NCI-H2081 (cell line): ENCODE results near the gene ST6GALNAC2.

Experiments used
- DNase-seq, 2 experiments: peaks; one replicate each; lab custom pipeline; 2025; lab: John Stamatoyannopoulos, UW

ST6GALNAC2 gene

DNA sequence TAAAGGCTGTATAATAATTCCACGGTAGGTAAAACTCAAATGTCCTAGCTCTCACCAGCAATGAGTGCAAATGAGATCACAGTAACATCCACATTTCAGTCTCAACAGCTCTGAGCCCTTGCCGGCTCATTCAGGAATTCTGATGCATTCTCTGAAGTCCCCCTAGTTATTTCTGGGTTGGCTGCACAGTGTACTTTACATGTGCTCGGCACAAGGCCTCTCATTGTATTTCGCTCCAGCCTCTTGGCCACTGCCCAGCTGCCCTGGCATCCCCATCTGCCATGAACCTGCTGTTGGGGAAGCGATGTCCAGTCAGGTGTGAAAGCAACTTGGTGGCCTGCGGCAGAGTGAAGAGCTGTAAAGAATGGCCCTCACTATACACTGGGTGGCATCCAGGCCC is 31.5 kb downstream of the ST6GALNAC2 start:
- DNase-seq: no peak

DNA sequence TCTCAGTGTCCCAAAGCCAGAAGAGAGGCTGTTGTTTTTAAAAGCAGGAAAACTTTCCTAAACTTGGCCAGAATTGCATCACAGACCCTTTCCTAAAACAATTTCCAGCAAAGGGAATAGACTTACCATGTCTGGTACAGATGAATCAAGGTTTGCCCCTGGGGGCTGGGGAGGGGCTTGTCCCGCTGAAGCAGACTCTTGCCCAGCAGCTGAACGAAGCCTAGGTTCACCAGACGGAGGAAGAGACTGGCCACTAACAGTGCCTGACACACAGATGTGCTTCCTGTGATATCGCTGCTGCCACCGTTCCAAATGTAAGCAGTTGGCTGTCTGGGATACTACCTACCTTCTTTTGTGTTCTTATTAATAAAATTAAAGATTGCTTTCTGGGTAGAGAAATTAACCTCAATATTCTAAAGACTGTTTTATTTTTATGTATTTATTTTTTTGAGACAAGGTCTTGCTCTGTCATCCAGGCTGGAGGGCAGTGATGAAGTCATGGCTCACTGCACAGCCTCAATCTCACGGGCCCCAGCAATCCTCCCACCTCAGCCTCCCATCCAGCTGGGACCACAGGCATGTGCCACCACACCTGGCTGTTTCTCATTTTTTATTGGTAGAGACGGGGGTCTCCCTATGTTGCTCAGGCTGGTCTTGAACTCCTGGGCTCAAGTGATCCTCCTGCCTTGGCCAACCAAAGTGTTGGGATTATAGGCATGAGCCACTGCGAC is 32.3 kb downstream of the ST6GALNAC2 start:
- DNase-seq: no peak

DNA sequence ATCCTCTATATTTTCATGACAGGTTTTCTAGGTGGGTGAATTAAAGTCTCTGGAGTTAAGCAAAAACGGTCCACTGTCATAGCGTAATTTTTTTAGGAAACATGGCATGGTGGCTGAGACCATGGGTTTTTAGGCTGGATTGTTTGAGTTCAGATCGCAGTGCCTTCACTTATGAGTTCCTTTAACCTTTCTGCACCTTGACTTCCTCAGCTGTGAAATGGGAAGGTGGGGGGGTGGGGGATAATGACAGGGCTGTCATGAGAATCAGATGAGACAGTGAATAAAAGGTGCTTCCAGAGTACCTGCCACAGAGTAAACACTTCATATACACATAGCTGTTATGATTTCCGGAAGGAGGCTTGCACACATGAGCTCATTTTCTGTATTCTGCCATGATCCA is 34.0 kb downstream of the ST6GALNAC2 start:
- DNase-seq: peak in 1 of 2 experiments; percentile 45

DNA sequence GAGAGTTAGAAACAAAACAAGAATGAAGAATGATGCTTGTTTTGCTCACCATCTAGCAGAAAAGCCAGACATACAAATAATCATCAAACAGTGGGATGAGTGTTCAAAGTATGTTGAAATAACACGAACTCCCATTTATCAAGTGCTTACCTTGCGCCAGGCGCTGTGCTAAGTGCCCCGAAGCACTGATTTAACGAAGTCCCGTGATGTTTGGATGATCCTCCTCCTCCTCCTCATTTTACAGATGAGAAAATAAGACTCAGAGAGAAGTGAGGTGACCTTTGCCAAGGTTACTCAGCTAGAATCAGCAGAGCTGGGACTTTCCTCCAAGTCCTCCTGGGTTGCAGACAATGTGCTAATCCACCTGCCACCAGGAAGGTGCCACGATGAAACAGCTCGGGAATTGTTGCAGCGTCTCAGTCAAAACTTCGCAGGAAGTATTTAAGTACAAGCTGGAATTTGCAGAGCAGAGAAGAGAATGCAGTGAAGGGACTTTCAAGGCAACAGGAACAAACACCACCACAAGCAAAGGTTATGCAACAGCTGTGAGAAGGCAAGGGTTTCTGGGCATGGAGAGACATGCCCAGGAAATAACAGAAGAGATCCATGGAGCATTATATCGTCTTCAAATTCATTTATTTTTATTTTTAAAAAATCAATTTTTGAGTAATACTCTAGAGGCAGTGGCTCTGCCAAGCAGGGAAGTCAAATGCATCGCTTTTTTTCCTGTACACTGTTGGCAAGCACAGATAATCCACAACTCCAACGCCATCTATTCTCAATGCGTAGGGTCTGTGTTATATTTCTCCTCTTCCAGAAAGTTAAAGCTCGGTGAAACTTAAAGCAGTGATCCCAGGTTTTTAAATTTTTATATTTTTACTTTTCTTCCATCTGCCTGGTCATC is 34.7 kb downstream of the ST6GALNAC2 start:
- no peak for DNase-seq

DNA sequence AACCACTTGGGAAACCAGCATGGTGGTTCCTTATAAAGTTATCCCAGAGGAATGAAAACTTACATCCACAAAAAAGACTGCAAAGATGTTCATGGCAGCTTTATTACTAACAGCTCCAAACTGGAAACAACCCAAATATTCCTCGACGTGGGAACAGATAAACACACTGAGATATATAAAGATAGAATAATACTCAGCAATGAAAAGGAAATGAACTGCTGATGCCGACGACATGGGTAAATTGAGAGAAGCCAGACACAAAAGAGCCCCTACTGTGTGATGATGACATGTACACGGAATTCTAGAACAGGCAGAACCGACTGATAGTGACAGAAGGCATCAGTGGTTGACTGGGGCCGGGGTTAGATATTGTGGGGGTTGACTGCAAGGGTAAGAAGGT is 36.1 kb downstream of the ST6GALNAC2 start:
- no peak for DNase-seq

DNA sequence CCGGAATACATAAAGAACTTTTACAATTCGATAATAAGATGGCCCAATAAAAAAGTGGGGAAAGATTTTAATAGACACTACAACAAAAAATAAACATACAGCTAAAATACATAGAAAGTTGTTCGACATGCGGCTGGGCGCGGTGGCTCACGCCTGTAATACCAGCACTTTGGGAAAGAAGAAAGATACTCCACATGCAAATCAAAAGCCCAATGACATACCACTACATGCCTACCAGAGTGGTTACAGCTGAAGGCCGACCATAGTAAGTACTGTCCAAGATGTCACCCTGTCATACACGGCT is 36.5 kb downstream of the ST6GALNAC2 start:
- no peak for DNase-seq

DNA sequence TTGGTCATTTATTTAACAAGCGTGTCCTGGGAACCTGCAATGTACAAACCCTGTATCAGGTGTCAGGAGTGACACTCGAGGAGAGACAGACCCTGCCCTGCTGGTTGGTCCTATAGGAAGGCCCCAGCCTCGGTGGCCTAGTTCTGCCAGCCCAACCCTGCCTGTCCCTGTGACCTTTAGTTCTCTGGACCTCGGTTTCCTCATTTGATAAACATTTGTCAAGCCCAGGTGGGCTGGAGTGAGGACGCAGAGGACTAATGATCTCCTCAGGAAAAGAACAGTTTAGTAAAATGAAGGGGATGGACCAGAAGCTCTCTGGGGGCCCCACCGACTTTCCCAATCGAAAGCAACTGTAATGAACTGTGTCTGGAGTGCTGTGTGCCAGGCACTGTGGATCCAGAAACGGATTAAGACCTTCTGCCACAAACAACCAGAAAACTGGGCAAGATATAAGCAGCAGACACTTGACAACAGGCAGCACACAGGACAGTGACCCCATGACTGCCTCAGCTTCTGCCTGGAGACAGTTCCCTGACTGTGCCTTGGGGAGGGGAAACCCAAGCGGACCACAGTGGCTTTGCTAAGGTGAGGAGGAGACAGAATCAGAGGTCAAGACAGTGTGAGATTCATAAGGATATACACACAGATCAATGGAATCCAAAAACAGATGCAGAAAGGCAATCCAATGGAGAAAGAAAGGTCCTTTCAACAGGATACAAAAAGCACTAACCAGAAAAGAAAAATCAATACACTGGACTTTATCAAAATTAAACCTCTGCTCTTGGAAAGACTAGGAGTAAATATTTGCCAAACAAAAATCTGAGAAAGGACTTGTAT is 37.1 kb downstream of the ST6GALNAC2 start:
- no peak for DNase-seq

DNA sequence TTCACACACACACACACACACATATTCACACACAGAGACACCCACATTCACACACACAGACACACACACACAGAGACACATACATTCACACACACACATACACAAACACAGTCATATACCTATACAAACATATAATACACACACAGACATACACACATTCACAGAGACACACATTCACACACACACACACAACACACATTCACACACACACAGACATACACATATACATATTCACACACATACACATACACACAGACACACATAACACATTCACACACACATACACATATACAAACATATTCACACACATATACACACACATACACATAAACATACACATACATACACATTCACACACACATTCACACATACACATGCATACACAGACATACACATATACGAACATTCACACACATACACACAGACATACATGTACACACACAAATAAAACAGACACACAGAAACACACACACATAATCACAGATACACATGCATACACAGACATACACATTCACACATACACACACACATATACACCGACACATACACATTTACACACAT is 37.9 kb downstream of the ST6GALNAC2 start:
- DNase-seq: no peak

DNA sequence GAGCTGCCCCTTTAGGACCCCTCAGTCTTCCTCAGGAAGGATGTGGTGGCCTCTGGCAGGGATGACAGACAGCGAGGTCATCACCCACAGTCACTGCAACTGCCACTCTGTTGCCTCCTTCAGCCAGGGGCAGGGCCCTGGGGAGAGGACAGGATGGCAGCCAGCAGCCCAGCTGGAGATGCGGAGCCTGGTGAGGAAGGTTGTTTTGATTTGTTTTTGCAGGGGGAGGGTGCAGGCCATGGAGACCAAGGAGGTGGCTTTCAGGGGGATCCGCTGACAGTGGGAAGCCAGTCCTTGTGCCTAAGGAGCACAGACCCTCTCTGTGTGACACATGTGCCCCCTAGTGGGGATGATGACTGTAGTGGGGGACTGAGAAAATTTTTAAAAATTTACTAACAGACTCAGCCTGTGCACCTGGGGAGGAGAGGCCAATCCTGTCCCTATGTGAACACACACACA is 38.4 kb downstream of the ST6GALNAC2 start:
- peak; percentile 23 to 47 for DNase-seq

DNA sequence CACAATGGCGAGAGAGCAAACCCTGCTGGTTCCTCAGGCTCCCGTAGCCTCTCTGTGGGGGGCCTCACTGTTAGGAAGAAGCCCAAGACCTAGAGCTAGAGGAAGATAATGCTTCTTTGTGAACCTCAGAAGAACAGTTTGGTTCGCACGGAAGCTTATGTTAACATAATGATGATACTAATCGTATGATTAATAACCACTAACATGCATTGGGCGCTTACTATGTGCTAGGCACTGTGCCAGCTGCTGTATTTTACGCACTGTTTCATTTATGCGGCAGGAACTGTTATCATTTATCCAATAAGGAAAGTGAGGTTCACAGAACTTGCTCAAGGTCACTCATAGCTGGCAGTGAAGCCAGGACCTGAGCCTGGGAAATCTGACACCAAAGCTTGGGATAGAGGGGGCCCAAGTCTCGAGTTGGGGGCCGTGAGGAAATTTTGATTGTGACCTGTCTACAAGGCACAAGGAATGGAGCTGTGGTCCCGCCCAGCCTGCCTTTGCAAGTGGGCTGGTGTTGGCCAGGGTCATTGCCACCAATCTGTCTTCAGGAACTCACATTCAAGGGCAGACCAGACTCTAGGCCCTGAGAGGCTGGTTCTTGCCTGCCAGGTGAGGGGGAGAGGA is 39.0 kb downstream of the ST6GALNAC2 start:
- DNase-seq: no peak

DNA sequence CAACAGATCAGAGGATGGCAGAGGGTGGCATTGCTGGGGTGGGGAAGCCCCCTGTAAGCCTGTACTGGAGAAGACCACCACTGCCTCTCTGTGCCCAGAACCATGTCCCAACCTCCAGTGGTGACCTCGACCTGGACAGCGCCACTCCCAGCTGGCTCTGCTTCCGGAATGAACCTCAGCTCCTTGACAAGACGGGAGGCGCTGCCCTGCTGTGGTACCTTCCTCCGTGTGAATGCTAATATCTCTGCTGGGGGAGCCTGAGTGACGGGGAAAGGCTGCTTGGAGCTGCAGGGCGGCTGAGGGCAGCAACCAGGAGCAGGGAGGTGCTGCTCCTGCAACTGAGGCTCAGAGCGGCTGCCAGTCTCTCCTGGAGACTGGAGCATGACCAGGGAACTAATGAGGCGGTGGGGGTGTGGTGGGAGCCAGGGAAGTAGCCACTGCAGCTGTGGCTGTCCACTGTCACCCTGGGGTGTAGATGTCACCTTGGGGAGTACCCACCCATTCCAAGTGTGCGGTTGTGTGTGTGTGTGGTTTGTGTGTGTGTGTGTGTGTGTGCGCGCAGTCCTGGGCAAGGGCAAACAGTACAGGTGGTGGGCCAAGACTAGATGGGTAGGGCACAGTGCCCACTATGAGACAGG is 39.6 kb downstream of the ST6GALNAC2 start:
- no peak for DNase-seq

DNA sequence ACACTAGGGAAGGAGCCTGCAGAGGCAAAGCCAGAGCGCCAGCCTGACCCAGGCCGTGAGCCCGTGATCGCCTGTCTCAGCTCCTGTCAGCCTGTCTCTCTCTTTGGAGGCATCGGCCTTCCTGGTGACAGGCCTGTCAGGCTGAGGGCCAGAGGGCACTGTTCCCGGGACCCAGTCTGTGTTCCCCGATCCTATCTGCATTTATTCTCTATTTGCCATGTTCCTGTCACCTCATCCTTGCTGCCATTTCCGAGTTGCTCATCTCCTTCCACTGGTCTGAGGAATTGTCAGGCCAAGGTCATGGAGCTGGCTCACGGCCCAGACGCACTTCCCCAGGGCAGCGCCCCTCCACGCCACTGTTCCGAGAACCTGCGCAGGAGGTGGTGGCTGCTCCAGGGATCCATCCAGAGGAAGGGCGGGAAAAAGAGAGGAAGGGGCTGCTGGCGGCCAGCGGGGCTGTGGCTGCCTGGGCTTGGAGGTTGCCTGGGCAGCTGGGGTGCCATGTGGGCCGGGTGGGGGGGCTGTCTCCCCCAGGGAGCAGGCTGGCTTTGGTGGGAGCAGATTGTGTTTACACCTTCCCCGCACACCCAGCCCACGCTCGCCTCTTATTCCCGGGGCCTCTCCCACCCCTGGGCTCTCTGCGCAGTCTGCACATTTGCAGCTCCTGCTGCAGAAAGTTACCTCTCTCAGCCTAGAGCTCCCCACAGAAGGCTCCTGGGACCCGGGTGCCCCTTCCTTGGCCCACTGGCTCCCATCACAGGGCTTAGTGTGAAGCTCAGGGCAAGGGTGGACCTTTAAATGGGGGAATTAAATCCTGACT is 40.9 kb downstream of the ST6GALNAC2 start:
- DNase-seq: no peak

DNA sequence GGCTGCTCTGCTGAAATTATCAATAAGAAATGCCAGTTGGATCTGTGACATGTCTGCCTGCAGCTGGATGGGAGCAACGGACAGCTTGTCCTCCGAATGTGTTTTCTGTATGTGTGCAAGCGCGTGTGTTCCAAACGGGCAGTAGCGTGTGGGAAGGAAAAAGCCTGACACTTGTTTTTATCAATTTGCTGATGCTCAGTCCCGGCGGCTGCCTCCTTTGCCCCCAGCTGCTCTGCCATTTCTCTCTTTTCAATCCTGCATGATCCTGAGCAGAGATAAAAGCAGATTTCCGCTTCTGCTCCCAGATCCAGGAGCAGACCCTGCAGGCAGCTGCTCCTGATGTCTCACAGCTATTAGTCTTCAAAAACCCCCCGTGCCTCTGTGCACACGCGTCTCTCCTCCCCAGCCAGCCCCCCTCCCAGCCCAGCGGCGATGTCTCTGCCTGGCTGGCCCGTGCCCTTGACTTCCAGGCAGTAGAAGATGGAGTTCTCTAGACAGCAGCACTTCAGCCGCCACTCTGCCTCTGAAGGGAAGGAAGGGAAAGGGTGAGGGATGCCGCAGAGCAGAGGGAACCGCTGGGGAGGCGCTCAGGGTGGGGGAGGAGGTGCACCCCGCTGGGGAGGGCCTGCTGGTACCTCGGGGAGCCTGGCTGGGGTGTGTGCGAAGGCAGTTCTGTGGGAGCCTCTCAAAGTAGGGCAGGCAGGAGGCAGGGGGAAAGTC is 41.7 kb downstream of the ST6GALNAC2 start:
- DNase-seq: no peak

DNA sequence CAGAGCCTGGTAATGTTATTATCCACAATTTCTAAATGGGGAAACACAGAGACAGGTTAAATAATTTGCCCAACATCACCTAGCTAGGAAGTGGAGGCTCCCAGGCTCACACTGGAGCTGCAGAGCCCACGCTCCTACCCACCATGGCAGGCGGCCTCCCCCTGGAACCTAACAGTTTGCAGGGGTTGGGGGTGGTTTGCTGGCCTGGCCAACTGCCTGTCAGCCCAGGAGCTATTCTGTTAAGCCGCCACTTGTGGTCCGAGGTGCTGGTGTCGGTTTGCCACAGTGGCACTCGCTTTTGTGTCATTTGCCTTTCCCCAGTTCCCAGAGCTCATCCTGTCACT is 42.2 kb downstream of the ST6GALNAC2 start:
- DNase-seq: no peak

DNA sequence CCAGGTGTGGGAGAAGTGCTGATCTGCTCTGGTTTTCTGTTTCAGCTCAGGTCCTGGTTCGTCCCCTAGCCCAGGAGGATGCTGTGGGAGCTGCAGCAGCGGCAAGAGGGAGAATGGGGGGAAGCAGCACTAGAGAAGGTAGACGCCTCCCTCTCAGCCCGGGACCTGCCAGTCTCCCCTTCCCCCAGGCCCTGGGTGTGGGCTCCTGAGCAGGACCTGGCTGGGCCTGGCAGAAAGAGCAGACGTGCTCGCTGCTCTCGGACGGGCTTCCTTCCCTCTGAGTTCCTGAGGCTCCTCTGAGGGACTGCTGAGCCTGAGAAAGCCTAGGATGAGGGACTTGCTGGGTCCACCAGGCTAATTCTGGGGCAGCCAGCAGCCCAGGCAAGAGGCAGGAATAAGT is 42.7 kb downstream of the ST6GALNAC2 start:
- DNase-seq: no peak

DNA sequence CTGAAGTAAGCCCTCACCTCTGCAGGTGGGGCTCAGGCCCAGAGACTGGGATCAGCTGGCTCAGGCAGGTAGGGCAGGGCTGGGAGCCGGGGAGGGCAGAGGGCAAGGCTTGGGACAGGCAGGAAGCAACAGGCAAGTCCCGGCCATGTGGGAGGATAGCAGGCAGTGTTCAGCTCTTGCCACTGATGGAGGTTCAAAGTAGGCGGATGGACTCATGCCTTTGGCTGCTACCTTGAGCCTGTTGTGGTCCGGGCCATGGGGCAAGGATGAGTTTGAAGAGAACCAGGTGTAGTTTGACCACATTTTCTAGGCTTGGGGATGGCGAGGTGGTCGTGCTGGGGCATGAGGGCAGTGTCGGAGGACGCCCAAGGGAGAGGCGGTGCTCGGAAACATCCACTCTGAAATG is 43.1 kb downstream of the ST6GALNAC2 start:
- no peak for DNase-seq

DNA sequence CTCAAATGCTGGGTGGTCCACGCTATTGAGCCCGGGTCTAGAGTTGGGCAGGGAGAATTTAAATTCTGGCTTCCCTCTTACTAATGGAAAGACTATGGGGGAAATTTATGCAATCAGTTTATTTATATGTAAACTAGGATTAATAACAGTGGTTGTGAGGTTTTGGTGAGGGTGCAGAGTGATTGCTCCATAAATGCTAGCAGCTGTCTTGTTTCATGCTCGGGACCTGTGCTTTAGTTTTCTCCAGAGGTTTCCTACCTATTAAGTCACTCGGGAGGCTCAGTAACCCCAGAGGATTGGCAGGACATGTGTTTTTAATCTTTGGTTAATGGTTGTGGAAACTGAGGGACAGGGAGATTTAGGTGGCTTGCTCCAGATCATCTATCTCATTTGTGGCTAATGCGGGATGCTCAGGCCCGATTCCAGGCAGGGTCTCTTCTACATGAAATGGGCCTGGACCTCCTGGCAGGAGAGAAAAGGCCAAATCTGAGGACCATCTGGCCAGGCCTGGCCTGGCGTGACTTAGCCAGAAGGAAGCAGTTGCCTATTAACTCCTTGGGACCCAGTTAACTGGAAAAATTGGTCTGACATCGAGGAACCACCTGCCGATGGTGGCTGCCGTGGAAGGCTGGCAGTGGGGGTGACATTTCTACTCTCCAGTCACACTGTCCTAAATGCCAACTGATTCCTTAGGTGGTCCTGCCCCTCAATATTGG is 43.8 kb downstream of the ST6GALNAC2 start:
- no peak for DNase-seq

DNA sequence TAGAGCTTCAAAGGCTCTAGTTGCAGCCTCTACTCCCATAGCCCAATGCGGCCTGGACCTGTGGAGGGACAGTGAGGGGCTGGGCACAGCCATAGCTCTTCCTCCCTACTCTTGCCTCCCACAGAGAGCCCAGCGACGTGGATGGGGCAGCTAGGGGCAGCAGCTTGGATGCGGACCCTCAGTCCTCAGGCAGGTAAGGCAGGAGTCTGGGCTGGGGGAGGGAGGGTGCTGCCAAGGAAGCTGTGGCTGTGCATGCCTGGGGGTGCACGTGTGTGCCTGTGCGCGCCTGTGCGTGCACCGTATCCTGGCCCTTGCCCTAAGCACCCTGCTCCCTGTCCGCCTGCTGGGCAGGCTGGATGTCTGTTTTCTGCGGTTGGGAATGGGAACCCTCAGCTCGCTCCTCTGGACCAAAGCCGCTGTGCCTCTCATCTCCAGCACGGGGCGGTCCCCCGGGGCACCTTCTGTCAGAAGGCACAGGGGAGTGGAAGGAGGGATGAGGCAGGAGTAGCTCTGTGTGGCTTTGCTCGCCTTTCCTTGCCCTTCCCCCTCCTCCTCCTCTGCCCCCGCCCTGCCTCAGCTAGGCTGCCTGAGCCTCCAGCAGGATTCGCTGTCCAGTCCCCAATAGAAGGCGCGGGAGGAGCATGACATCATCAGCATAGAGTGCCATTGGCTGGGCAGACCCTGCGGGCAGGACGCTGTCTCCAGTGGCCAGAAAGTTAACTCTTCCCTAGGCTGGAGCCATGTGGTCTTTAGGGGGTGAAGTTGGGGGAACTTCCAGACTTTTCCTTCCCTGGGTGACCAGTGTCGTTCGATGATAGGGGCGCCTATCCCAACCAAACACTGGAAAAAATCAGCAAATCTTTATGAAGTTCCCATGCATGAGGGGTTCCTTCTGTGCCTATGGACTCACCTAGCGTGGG is 45.0 kb downstream of the ST6GALNAC2 start:
- peak; percentile 69 to 78 for DNase-seq
